PC-3 (cell line): ENCODE measurements around the gene DIS3L2. TPM values are rescaled to one million over a fixed set of nuclear protein-coding genes. Genes with fewer than 3 reads are reported as not detected.

Source experiments
- ATAC-seq: fragments of 200-7000 bp; cut with Tn5 transposase; 2 replicates; pipeline ENCODE4 v1.9.1; 2020; ENCODE audit warnings: mild to moderate bottlenecking, moderate library complexity
- BruUV-seq: library from RNA; stranded (reverse); fragments of 400-500 nt; replicated peaks from 2 replicates; lab custom pipeline; 2021; lab: Mats Ljungman, UMichigan
- CTCF ChIA-PET: fragments of 300-600 bp; sonication (Branson Sonifier 250); formaldehyde crosslinking; loops from one replicate; lab custom pipeline; 2022; ENCODE audit warnings: antibody characterized with exemption; lab: Charles Lee
- POLR2A ChIA-PET: fragments of 300-600 bp; sonication (Branson Sonifier 250); formaldehyde crosslinking; loops from one replicate; lab custom pipeline; 2022; ENCODE audit warnings: antibody characterized with exemption; ENCODE audit not compliant: unreplicated experiment; lab: Charles Lee
- DNase-seq: peaks from one replicate; pipeline ENCODE4 v3.0.0-alpha.2; 2015
- H2AFZ ChIP-seq: fragments of 300-600 bp; sonication (generic); 2 replicates; pipeline ENCODE4 v1.6.0; 2016; ENCODE audit warnings: antibody characterized with exemption, low read length
- H3F3A ChIP-seq: fragments of 300-600 bp; sonication (generic); one replicate; pipeline ENCODE4 v1.6.0; 2017; ENCODE audit warnings: antibody characterized with exemption, low read length, control low read depth, mild to moderate bottlenecking; ENCODE audit not compliant: unreplicated experiment
- H3K27ac ChIP-seq: fragments of 300-600 bp; sonication (generic); 2 replicates; pipeline ENCODE4 v1.5.1; 2016; ENCODE audit warnings: mild to moderate bottlenecking, low read length
- H3K27me3 ChIP-seq: fragments of 300-600 bp; sonication (generic); 2 replicates; pipeline ENCODE4 v1.6.1; 2016; ENCODE audit warnings: low read length, mixed read lengths
- H3K36me3 ChIP-seq: fragments of 300-600 bp; sonication (generic); 2 replicates; pipeline ENCODE4 v1.6.1; 2016; ENCODE audit warnings: low read depth, mixed run types, low read length, mixed read lengths
- H3K4me1 ChIP-seq: fragments of 300-600 bp; sonication (generic); 2 replicates; pipeline ENCODE4 v1.5.1; 2016; ENCODE audit warnings: low read length; ENCODE audit not compliant: insufficient read depth
- H3K4me2 ChIP-seq: fragments of 300-600 bp; sonication (generic); 2 replicates; pipeline ENCODE4 v1.6.0; 2016; ENCODE audit warnings: low read length
- H3K4me3 ChIP-seq: fragments of 300-600 bp; sonication (generic); 2 replicates; pipeline ENCODE4 v1.5.1; 2016; ENCODE audit warnings: mild to moderate bottlenecking, low read length, mixed read lengths
- H3K79me2 ChIP-seq: fragments of 300-600 bp; sonication (generic); 2 replicates; pipeline ENCODE4 v1.6.1; 2017; ENCODE audit warnings: low read length, mixed read lengths
- H3K9ac ChIP-seq: fragments of 300-600 bp; sonication (generic); 2 replicates; pipeline ENCODE4 v1.6.0; 2016; ENCODE audit warnings: mild to moderate bottlenecking, low read length
- H3K9me2 ChIP-seq: fragments of 300-600 bp; sonication (generic); replicated peaks from 2 replicates; pipeline ENCODE4 v1.6.1; 2016; ENCODE audit warnings: mixed run types, low read length, mixed read lengths
- H3K9me3 ChIP-seq: fragments of 300-600 bp; sonication (generic); 2 replicates; pipeline ENCODE4 v1.6.1; 2016; ENCODE audit warnings: low read length, mixed read lengths
- H4K20me1 ChIP-seq: fragments of 300-600 bp; sonication (generic); 2 replicates; pipeline ENCODE4 v1.6.1; 2016; ENCODE audit warnings: low read length, mixed read lengths
- EZH2 ChIP-seq: fragments of 300-600 bp; sonication (generic); IDR thresholded peaks from one replicate; pipeline ENCODE4 v1.6.1; 2017; ENCODE audit warnings: antibody characterized with exemption, mild to moderate bottlenecking, low read length; ENCODE audit not compliant: unreplicated experiment
- EZH2phosphoT487 ChIP-seq: fragments of 300-600 bp; sonication (generic); IDR thresholded peaks from 2 replicates; pipeline ENCODE4 v1.6.1; 2018; ENCODE audit warnings: mild to moderate bottlenecking, antibody characterized with exemption, low read length, borderline replicate concordance
- intact Hi-C: fragments of 100-400 bp; cut with micrococcal nuclease; formaldehyde crosslinking; loops from 2 replicates; pipeline ENCODE4 v1.9.0; 2023
- total RNA-seq: library from RNA; depleted of rRNA; stranded (reverse); fragments of >200 nt; gene quantifications from 2 replicates; pipeline ENCODE4 v1.2.3, GENCODE V29; 2014
- TF ChIP-seq, protein P1 (sequence below): fragments of 300-600 bp; sonication (generic); conservative IDR thresholded peaks from 2 replicates; pipeline ENCODE4 v1.5.1; 2017; ENCODE audit warnings: antibody characterized with exemption, low read depth, mild to moderate bottlenecking, low read length

Gene DIS3L2
- total RNA-seq, 1 experiment from 2014 or later: 22.8 TPM

- no peaks in the 10 kb centered on the region for H3K79me2 ChIP-seq
- no peaks in the 10 kb centered on the region for H4K20me1 ChIP-seq
- ATAC-seq: 0 out of 2 replicates have a peak, but pooled peaks have one; percentile 20
- no TSS peak for BruUV-seq
- no peak overlapping the region for H3K4me3 ChIP-seq
- no peak overlapping the region for H3K27ac ChIP-seq
- H3K27me3 ChIP-seq: no peaks in the 10 kb centered on the region
- no peaks in the 10 kb centered on the region for H3F3A ChIP-seq
- no peak overlapping the region for H3K9ac ChIP-seq
- H3K36me3 ChIP-seq: no peaks in the 10 kb centered on the region
- no peak overlapping the region for H3K4me2 ChIP-seq
- DNase-seq: no peak
- H3K9me2 ChIP-seq: no peaks in the 10 kb centered on the region
- TF ChIP-seq EZH2 (no peak), EZH2phosphoT487 (no peak)
- TF ChIP-seq, protein P1, sequence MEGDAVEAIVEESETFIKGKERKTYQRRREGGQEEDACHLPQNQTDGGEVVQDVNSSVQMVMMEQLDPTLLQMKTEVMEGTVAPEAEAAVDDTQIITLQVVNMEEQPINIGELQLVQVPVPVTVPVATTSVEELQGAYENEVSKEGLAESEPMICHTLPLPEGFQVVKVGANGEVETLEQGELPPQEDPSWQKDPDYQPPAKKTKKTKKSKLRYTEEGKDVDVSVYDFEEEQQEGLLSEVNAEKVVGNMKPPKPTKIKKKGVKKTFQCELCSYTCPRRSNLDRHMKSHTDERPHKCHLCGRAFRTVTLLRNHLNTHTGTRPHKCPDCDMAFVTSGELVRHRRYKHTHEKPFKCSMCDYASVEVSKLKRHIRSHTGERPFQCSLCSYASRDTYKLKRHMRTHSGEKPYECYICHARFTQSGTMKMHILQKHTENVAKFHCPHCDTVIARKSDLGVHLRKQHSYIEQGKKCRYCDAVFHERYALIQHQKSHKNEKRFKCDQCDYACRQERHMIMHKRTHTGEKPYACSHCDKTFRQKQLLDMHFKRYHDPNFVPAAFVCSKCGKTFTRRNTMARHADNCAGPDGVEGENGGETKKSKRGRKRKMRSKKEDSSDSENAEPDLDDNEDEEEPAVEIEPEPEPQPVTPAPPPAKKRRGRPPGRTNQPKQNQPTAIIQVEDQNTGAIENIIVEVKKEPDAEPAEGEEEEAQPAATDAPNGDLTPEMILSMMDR: no peak
- intact Hi-C loops: no loop called here
- no peaks in the 10 kb centered on the region for H3K4me1 ChIP-seq
- no peaks in the 10 kb centered on the region for H3K9me3 ChIP-seq
- CTCF ChIA-PET: no interaction called here
- POLR2A ChIA-PET: no interaction called here
- H2AFZ ChIP-seq: no peak overlapping the region
Measured at GRCh38 chr2:231932985-231933915, 28.3 kb upstream of the DIS3L2 start.

- DNase-seq (no peak), ATAC-seq (no peak)
- Histone ChIP-seq H3K4me2 (no peak overlapping the region), H2AFZ (no peak overlapping the region), H3K4me3 (no peak overlapping the region), H3K9me3 (no peaks in the 10 kb centered on the region), H3K27ac (no peak overlapping the region), H3K4me1 (no peaks in the 10 kb centered on the region), H3K79me2 (no peaks in the 10 kb centered on the region), H3F3A (no peaks in the 10 kb centered on the region), H3K27me3 (no peaks in the 10 kb centered on the region), H3K9ac (no peak overlapping the region), H3K36me3 (no peaks in the 10 kb centered on the region), H3K9me2 (no peaks in the 10 kb centered on the region), H4K20me1 (no peaks in the 10 kb centered on the region)
- TF ChIP-seq EZH2phosphoT487: no peak
- no peak for TF ChIP-seq EZH2
- TF ChIP-seq, protein P1: no peak
- BruUV-seq: no TSS peak
- intact Hi-C loops: no loop called here
- CTCF ChIA-PET: no interaction called here
- POLR2A ChIA-PET: no interaction called here
Measured at GRCh38 chr2:231933916-231934401, 27.6 kb upstream of the DIS3L2 start.
